Neural cell (in vitro differentiated cells): ENCODE measurements around the gene SCARB2. TPM values are rescaled to one million over a fixed set of nuclear protein-coding genes. Genes with fewer than 3 reads are reported as not detected.

Source experiments
- H2AFZ ChIP-seq: fragments of 200-600, 300-800 bp; sonication (generic), shearing (Covaris generic); 2 replicates; pipeline ENCODE4 v1.6.0; 2014; ENCODE audit warnings: low read depth, mild to moderate bottlenecking, antibody characterized with exemption, low read length, moderate library complexity
- H3F3A ChIP-seq: fragments of 200-600 bp; shearing (Covaris generic); 2 replicates; pipeline ENCODE4 v1.6.1; 2016; ENCODE audit warnings: mild to moderate bottlenecking, moderate library complexity, mixed read lengths, antibody characterized with exemption, low read length; ENCODE audit not compliant: insufficient read depth, poor library complexity, severe bottlenecking
- H3K27ac ChIP-seq: fragments of 200-600, 300-800 bp; sonication (generic), shearing (Covaris generic); 2 replicates; pipeline ENCODE4 v1.5.1; 2014; ENCODE audit warnings: mild to moderate bottlenecking, low read length, moderate library complexity
- H3K27me3 ChIP-seq: fragments of 300-800, 200-600 bp; sonication (generic), shearing (Covaris generic); 2 replicates; pipeline ENCODE4 v1.6.0; 2014; ENCODE audit warnings: mild to moderate bottlenecking, low read depth, low read length, moderate library complexity; ENCODE audit not compliant: insufficient read depth
- H3K36me3 ChIP-seq: fragments of 300-800, 200-600 bp; sonication (generic), shearing (Covaris generic); 2 replicates; pipeline ENCODE4 v1.5.1; 2014; ENCODE audit warnings: mild to moderate bottlenecking, antibody characterized with exemption, low read length, moderate library complexity; ENCODE audit not compliant: insufficient read depth
- H3K4me2 ChIP-seq: fragments of 300-800, 200-600 bp; sonication (generic), shearing (Covaris generic); 2 replicates; pipeline ENCODE4 v1.6.0; 2014; ENCODE audit warnings: mild to moderate bottlenecking, low read length
- H3K4me3 ChIP-seq: fragments of 300-800, 200-600 bp; sonication (generic), shearing (Covaris generic); 2 replicates; pipeline ENCODE4 v1.5.1; 2014; ENCODE audit warnings: mild to moderate bottlenecking, low read length, moderate library complexity
- H3K79me2 ChIP-seq: fragments of 200-600 bp; shearing (Covaris generic); replicated peaks from 2 replicates; pipeline ENCODE4 v1.6.0; 2014; ENCODE audit warnings: mild to moderate bottlenecking, low read length, moderate library complexity; ENCODE audit not compliant: insufficient read depth
- H3K9ac ChIP-seq: fragments of 300-800, 200-600 bp; sonication (generic), shearing (Covaris generic); 2 replicates; pipeline ENCODE4 v1.6.1; 2016; ENCODE audit warnings: mild to moderate bottlenecking, low read length, mixed read lengths
- H3K9me2 ChIP-seq: fragments of 200-600 bp; shearing (Covaris generic); 2 replicates; pipeline ENCODE4 v1.6.1; 2016; ENCODE audit warnings: mild to moderate bottlenecking, low read length, mixed read lengths; ENCODE audit not compliant: insufficient read depth
- H3K9me3 ChIP-seq: fragments of 200-600, 300-800 bp; sonication (generic), shearing (Covaris generic); 2 replicates; pipeline ENCODE4 v1.6.1; 2016; ENCODE audit warnings: mild to moderate bottlenecking, mixed run types, low read length, moderate library complexity, mixed read lengths
- H4K20me1 ChIP-seq: fragments of 200-600 bp; shearing (Covaris generic); 2 replicates; pipeline ENCODE4 v1.6.1; 2016; ENCODE audit warnings: mild to moderate bottlenecking, mixed run types; ENCODE audit not compliant: insufficient read depth
- CTCF ChIP-seq: fragments of 450-650 bp; IDR thresholded peaks from 2 replicates; pipeline ENCODE4 v1.5.1; 2014; ENCODE audit warnings: antibody characterized with exemption, mild to moderate bottlenecking, moderate library complexity; ENCODE audit not compliant: poor library complexity, severe bottlenecking
- EP300 ChIP-seq: fragments of 450-650 bp; conservative IDR thresholded peaks from 2 replicates; pipeline ENCODE4 v1.6.1; 2014; ENCODE audit warnings: antibody characterized with exemption, mild to moderate bottlenecking, moderate library complexity; ENCODE audit not compliant: poor library complexity, severe bottlenecking
- EZH2 ChIP-seq: fragments of 200-600, 300-800 bp; shearing (Covaris generic), sonication (generic); IDR thresholded peaks from 2 replicates; pipeline ENCODE4 v1.6.1; 2014; ENCODE audit warnings: antibody characterized with exemption, low read length, borderline replicate concordance, mild to moderate bottlenecking; ENCODE audit not compliant: insufficient read depth, poor library complexity, severe bottlenecking
- MXI1 ChIP-seq: fragments of 450-650 bp; conservative IDR thresholded peaks from 2 replicates; pipeline ENCODE4 v1.6.1; 2014; ENCODE audit warnings: antibody characterized with exemption, mild to moderate bottlenecking; ENCODE audit not compliant: poor library complexity, severe bottlenecking
- POLR2AphosphoS5 ChIP-seq: IDR thresholded peaks from 2 replicates; pipeline ENCODE4 v1.6.1; 2012
- RAD21 ChIP-seq: fragments of 450-650 bp; conservative IDR thresholded peaks from 2 replicates; pipeline ENCODE4 v1.6.1; 2014; ENCODE audit warnings: antibody characterized with exemption, mild to moderate bottlenecking, moderate library complexity
- REST ChIP-seq: IDR thresholded peaks from 2 replicates; pipeline ENCODE4 v1.6.1; 2012; ENCODE audit warnings: borderline replicate concordance
- SMC3 ChIP-seq: fragments of 450-650 bp; conservative IDR thresholded peaks from 2 replicates; pipeline ENCODE4 v1.6.1; 2014; ENCODE audit warnings: antibody characterized with exemption, mild to moderate bottlenecking, moderate library complexity; ENCODE audit not compliant: poor library complexity
- TAF1 ChIP-seq: IDR thresholded peaks from 2 replicates; pipeline ENCODE4 v1.6.1; 2012; ENCODE audit warnings: low read depth
- polyA plus RNA-seq: library from polyadenylated mRNA; depleted of rRNA; stranded (reverse); fragments of >200 nt; gene quantifications from 2 replicates; pipeline ENCODE4 v1.2.3, GENCODE V29; 2014

SCARB2 gene
- polyA plus RNA-seq, 1 donor from 2014 or later = 256 TPM

GRCh38 chr4:76208005-76208765, 5.4 kb downstream of the SCARB2 start:
- TF ChIP-seq TAF1 (no peak), REST (no peak), MXI1 (no peak), SMC3 (no peak), POLR2AphosphoS5 (no peak), EP300 (no peak), EZH2 (no peak), CTCF (no peak), RAD21 (no peak)
- H3K9me2 ChIP-seq = no peaks in the 10 kb centered on the region
- H3F3A ChIP-seq = no peaks in the 10 kb centered on the region
- no peak overlapping the region for H3K9ac ChIP-seq
- no peak overlapping the region for H3K4me3 ChIP-seq
- H3K27ac ChIP-seq = no peak overlapping the region
- H4K20me1 ChIP-seq = peaks cover 4% of the 10 kb centered on the region
- H3K79me2 ChIP-seq = peaks cover 84% of the 10 kb centered on the region
- peaks cover 13% of the 10 kb centered on the region for H3K36me3 ChIP-seq
- no peak overlapping the region for H2AFZ ChIP-seq
- H3K4me2 ChIP-seq = no peak overlapping the region
- H3K27me3 ChIP-seq = no peaks in the 10 kb centered on the region
- H3K9me3 ChIP-seq = no peaks in the 10 kb centered on the region

GRCh38 chr4:76207549-76207948, 6.1 kb downstream of the SCARB2 start:
- H3F3A ChIP-seq = no peaks in the 10 kb centered on the region
- peaks cover 82% of the 10 kb centered on the region for H3K79me2 ChIP-seq
- H3K27me3 ChIP-seq = no peaks in the 10 kb centered on the region
- H3K36me3 ChIP-seq = peaks cover 13% of the 10 kb centered on the region
- no peaks in the 10 kb centered on the region for H3K9me3 ChIP-seq
- H3K27ac ChIP-seq = no peak overlapping the region
- no peak overlapping the region for H2AFZ ChIP-seq
- H3K4me2 ChIP-seq = no peak overlapping the region
- no peak for TF ChIP-seq EZH2
- no peak for TF ChIP-seq TAF1
- TF ChIP-seq REST = no peak
- TF ChIP-seq CTCF = no peak
- no peak for TF ChIP-seq POLR2AphosphoS5
- TF ChIP-seq MXI1 = no peak
- TF ChIP-seq EP300 = no peak
- TF ChIP-seq SMC3 = no peak
- no peak for TF ChIP-seq RAD21
- H3K4me3 ChIP-seq = no peak overlapping the region
- no peaks in the 10 kb centered on the region for H3K9me2 ChIP-seq
- peaks cover 4% of the 10 kb centered on the region for H4K20me1 ChIP-seq
- H3K9ac ChIP-seq = no peak overlapping the region
